A673 (cell line): Measurements from ENCODE around the gene RGS14. TPM values are rescaled to one million over a fixed set of nuclear protein-coding genes. Genes with fewer than 3 reads are reported as not detected.

Experiments
- BruUV-seq: library from RNA; stranded (reverse); fragments of 400-500 nt; replicated peaks from 2 replicates; lab custom pipeline; 2021; lab: Mats Ljungman, UMichigan
- CTCF ChIA-PET: fragments of 300-600 bp; sonication (Branson Sonifier 250); formaldehyde crosslinking; loops from one replicate; lab custom pipeline; 2022; ENCODE audit warnings: antibody characterized with exemption; lab: Charles Lee
- POLR2A ChIA-PET: fragments of 300-600 bp; sonication (Branson Sonifier 250); formaldehyde crosslinking; loops from one replicate; lab custom pipeline; 2022; ENCODE audit warnings: antibody characterized with exemption; ENCODE audit not compliant: low non-redundant PET; lab: Charles Lee
- DNase-seq: peaks from one replicate; pipeline ENCODE4 v3.0.0-alpha.2; 2015; ENCODE audit warnings: low spot score
- H3K27ac ChIP-seq: fragments of 200-600 bp; sonication (generic); 2 replicates; pipeline ENCODE4 v1.5.1; 2016; ENCODE audit warnings: mixed run types, low read depth, mild to moderate bottlenecking, mixed read lengths, antibody characterized with exemption, low read length; ENCODE audit not compliant: poor library complexity, severe bottlenecking
- H3K27me3 ChIP-seq: fragments of 200-600 bp; sonication (generic); replicated peaks from 2 replicates; pipeline ENCODE4 v1.6.1; 2017; ENCODE audit warnings: mixed run types, low read depth, mild to moderate bottlenecking, mixed read lengths, antibody characterized with exemption, low read length; ENCODE audit not compliant: insufficient read depth, poor library complexity
- H3K36me3 ChIP-seq: fragments of 200-600 bp; sonication (generic); 2 replicates; pipeline ENCODE4 v1.6.1; 2016; ENCODE audit warnings: mixed run types, mild to moderate bottlenecking, mixed read lengths, antibody characterized with exemption, low read length; ENCODE audit not compliant: insufficient read depth, poor library complexity, severe bottlenecking
- H3K4me1 ChIP-seq: fragments of 200-600 bp; sonication (generic); 2 replicates; pipeline ENCODE4 v1.6.1; 2017; ENCODE audit warnings: mixed run types, mild to moderate bottlenecking, mixed read lengths, antibody characterized with exemption, low read length; ENCODE audit not compliant: insufficient read depth, poor library complexity, severe bottlenecking
- H3K4me3 ChIP-seq: fragments of 200-600 bp; sonication (generic); 2 replicates; pipeline ENCODE4 v1.5.1; 2016; ENCODE audit warnings: low read depth, mixed run types, mild to moderate bottlenecking, mixed read lengths, low read length; ENCODE audit not compliant: poor library complexity, severe bottlenecking
- H3K9me3 ChIP-seq: fragments of 200-600 bp; sonication (generic); 2 replicates; pipeline ENCODE4 v1.6.1; 2016; ENCODE audit warnings: mixed run types, low read depth, mild to moderate bottlenecking, mixed read lengths, antibody characterized with exemption, low read length; ENCODE audit not compliant: poor library complexity, severe bottlenecking
- CTCF ChIP-seq: fragments of 300-800, 200-600 bp; sonication (generic); conservative IDR thresholded peaks from 2 replicates; pipeline ENCODE4 v1.5.1; 2017; ENCODE audit warnings: low read depth, mild to moderate bottlenecking, antibody characterized with exemption, low read length, moderate library complexity, mixed read lengths
- EZH2 ChIP-seq: fragments of 200-600 bp; sonication (generic); IDR thresholded peaks from 2 replicates; pipeline ENCODE4 v1.6.1; 2017; ENCODE audit warnings: borderline replicate concordance, low read depth, mild to moderate bottlenecking, mixed read lengths, antibody characterized with exemption, low read length; ENCODE audit not compliant: poor library complexity, severe bottlenecking
- intact Hi-C: fragments of 100-400 bp; cut with micrococcal nuclease; formaldehyde crosslinking; loops from one replicate; pipeline ENCODE4 v1.10.0; 2022; ENCODE audit not compliant: unreplicated experiment
- total RNA-seq: library from RNA; stranded (reverse); gene quantifications from 2 replicates; pipeline ENCODE4 v1.2.3, GENCODE V29; 2021

Gene RGS14
- total RNA-seq, 1 experiment from 2014 or later: 3.1 TPM

- no peak for TF ChIP-seq EZH2
- TF ChIP-seq CTCF: no peak
- intact Hi-C loops: no loop called here
- Histone ChIP-seq H3K36me3 (no peaks in the 10 kb centered on the region), H3K4me3 (no peak overlapping the region), H3K4me1 (no peaks in the 10 kb centered on the region), H3K27me3 (no peaks in the 10 kb centered on the region), H3K9me3 (no peaks in the 10 kb centered on the region), H3K27ac (no peak overlapping the region)
- ChIA-PET POLR2A (no interaction called here), CTCF (no interaction called here)
- no peak for DNase-seq
- no TSS peak for BruUV-seq
Observed at GRCh38 chr5:177320879-177321278, 36.8 kb upstream of the RGS14 start.

GRCh38 chr5:177325868-177326381, 31.8 kb upstream of the RGS14 start:
- intact Hi-C loops: no loop called here
- POLR2A ChIA-PET: no interaction called here
- no peak overlapping the region for H3K4me3 ChIP-seq
- no peaks in the 10 kb centered on the region for H3K27me3 ChIP-seq
- H3K4me1 ChIP-seq: no peaks in the 10 kb centered on the region
- DNase-seq: no peak
- no peaks in the 10 kb centered on the region for H3K36me3 ChIP-seq
- H3K9me3 ChIP-seq: no peaks in the 10 kb centered on the region
- CTCF ChIA-PET: no interaction called here
- TF ChIP-seq CTCF (no peak), EZH2 (no peak)
- BruUV-seq: no TSS peak
- no peak overlapping the region for H3K27ac ChIP-seq

- no peaks in the 10 kb centered on the region for H3K9me3 ChIP-seq
- no peak overlapping the region for H3K27ac ChIP-seq
- POLR2A ChIA-PET: no interaction called here
- no peaks in the 10 kb centered on the region for H3K27me3 ChIP-seq
- TF ChIP-seq EZH2 (no peak), CTCF (no peak)
- no TSS peak for BruUV-seq
- intact Hi-C loops: no loop called here
- DNase-seq: no peak
- no peaks in the 10 kb centered on the region for H3K36me3 ChIP-seq
- H3K4me3 ChIP-seq: no peak overlapping the region
- no peaks in the 10 kb centered on the region for H3K4me1 ChIP-seq
- CTCF ChIA-PET: no interaction called here
Observed at GRCh38 chr5:177327539-177328522, 29.9 kb upstream of the RGS14 start.
